Choroid plexus epithelial cell (primary cell): ENCODE data around the gene PLD1.

Experiments
- DNase-seq: peaks from one replicate; pipeline ENCODE4 v3.0.0-alpha.2; 2010; ENCODE audit warnings: low read depth
- H3K4me3 ChIP-seq: 2 replicates; pipeline ENCODE4 v1.5.1; 2011; ENCODE audit warnings: low read depth, mild to moderate bottlenecking, control low read depth, low read length, moderate library complexity
- CTCF ChIP-seq: conservative IDR thresholded peaks from 2 replicates; pipeline ENCODE4 v1.5.1; 2011; ENCODE audit warnings: low read depth, mild to moderate bottlenecking, control low read depth, inconsistent platforms, low read length, moderate library complexity

PLD1 gene

GRCh38 chr3:171654809-171655208, 155.5 kb downstream of the PLD1 start:
- peak; percentile 50 for DNase-seq
- no peak overlapping the region for H3K4me3 ChIP-seq
- TF ChIP-seq CTCF, result no peak

GRCh38 chr3:171654326-171654725, 156.0 kb downstream of the PLD1 start:
- TF ChIP-seq CTCF, result no peak
- DNase-seq, result no peak
- no peak overlapping the region for H3K4me3 ChIP-seq

- H3K4me3 ChIP-seq, result no peak overlapping the region
- no peak for TF ChIP-seq CTCF
- peak; percentile 55 for DNase-seq
These were observed 156.6 kb downstream of the PLD1 start for GRCh38 chr3:171653701-171654100.

DNA sequence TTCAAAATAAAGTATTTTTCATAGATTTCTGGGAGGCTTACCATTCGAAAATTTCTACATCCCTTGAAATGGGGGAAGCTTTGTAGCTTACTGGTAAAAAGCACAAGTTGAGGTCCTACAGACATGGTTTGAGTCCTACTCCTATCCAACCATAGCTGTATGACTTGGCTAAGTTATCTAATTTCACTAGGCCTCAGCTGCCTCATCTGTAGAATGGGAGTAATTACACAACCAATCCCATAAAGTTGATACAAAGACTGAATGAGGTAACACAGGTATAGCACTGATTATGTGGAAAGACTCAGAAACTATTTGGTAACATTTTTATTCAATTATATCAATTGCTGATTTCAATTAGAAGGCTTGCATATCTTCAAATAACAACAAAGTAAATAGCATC, 157.4 kb downstream of the PLD1 start:
- H3K4me3 ChIP-seq, result no peak overlapping the region
- no peak for TF ChIP-seq CTCF
- no peak for DNase-seq

GRCh38 chr3:171649911-171650592, 160.2 kb downstream of the PLD1 start:
- no peak overlapping the region for H3K4me3 ChIP-seq
- DNase-seq, result no peak
- no peak for TF ChIP-seq CTCF

DNA sequence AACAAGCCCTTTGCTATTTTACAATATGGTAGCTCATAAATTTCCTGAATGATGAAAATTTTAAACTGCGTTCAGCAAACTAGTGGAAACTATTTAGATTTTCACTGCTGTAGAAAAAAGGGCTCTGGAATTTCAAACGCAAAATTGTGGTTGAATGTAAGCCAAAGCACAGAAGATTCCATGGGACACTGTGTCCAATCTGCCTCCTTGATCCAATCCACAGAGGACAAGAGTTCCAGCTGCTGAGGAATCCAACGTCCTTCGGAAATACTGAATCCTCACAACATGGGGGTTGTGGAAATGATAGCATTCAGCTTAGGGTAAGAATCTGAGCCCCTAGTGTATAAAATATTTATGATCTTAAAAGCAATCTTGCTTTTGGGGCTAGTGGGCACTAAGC, 161.0 kb downstream of the PLD1 start:
- no peak for TF ChIP-seq CTCF
- no peak overlapping the region for H3K4me3 ChIP-seq
- no peak for DNase-seq

DNA sequence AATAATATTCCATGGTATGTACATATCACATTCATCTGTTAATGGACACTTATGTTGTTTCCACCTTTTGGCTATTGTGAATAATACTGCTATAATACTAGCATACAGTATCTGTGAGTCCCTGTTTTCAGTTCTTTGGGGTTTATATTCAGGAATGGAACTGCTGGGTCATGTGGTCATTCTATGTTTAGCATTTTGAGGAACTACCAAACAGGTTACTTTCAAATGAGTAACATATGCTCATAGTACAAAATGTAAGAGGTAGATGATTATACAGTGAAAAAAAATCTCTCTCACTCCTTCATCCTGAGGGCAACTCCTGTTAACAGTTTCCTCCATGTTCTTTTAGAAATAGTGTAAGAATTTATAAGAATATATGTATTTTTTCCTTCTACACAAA, 162.2 kb downstream of the PLD1 start:
- no peak for TF ChIP-seq CTCF
- no peak overlapping the region for H3K4me3 ChIP-seq
- no peak for DNase-seq
